Measurements from ENCODE around the gene CFAP58.

The CFAP58 gene

DNA sequence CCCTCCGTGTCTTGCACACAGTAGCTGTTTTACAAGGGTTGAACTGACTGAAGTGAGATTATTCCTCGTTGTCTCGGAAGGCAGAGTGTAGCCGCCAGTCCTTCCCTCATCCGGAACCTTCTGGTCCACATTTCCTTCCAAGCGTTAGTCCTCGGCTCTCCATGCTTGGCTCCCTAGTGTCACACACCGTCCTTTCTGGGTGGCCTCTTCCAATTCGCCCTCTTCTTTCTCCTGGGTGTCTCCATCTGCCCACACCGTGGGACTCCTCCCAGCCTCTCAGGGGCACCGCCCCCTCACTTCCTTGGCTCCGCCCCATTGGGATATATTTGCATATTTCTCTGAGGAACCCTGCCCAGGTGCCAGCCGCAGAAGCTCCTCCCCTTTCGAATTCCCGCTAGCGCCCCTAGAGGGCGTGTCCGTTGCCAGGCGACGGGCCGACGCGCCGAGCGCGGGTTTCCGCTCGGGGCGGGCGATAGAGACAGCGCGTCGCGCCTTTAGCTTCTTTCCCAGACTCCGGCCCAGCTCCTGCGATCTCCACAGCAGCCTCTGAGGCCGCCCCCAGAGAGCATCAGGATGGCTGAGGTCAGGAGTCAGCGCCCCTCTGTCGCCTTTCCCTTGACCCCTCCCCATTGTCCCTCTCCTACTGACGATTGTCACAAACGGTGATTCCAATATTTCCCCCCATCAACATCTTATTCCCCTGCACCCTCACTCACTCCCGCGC lies at the start of gene CFAP58:
Gene CFAP58 (plus strand): TSS at position 509 of the 724 bp plus-strand sequence. CDS start 65 bp downstream, at position 574.
- ChIA-PET POLR2A (ENCODE audit: low non-redundant PET) (interaction anchor here (0.6 to 0.7 kb wide), 2 partner anchors 15 to 79 kb away, joined by 3 read pairs; partner anchors contain the start of gene ITPRIP), CTCF (interaction anchor here (0.5 to 5.6 kb wide), 17 partner anchors 11 to 540 kb away, joined by 3 to 50 read pairs (median 4); no protein-coding TSS in a partner anchor)
- TF ChIP-seq, protein P1, sequence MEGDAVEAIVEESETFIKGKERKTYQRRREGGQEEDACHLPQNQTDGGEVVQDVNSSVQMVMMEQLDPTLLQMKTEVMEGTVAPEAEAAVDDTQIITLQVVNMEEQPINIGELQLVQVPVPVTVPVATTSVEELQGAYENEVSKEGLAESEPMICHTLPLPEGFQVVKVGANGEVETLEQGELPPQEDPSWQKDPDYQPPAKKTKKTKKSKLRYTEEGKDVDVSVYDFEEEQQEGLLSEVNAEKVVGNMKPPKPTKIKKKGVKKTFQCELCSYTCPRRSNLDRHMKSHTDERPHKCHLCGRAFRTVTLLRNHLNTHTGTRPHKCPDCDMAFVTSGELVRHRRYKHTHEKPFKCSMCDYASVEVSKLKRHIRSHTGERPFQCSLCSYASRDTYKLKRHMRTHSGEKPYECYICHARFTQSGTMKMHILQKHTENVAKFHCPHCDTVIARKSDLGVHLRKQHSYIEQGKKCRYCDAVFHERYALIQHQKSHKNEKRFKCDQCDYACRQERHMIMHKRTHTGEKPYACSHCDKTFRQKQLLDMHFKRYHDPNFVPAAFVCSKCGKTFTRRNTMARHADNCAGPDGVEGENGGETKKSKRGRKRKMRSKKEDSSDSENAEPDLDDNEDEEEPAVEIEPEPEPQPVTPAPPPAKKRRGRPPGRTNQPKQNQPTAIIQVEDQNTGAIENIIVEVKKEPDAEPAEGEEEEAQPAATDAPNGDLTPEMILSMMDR (conservative IDR thresholded peaks at IDR 0.05; ENCODE audit: low read depth): peak; percentile 71

DNA sequence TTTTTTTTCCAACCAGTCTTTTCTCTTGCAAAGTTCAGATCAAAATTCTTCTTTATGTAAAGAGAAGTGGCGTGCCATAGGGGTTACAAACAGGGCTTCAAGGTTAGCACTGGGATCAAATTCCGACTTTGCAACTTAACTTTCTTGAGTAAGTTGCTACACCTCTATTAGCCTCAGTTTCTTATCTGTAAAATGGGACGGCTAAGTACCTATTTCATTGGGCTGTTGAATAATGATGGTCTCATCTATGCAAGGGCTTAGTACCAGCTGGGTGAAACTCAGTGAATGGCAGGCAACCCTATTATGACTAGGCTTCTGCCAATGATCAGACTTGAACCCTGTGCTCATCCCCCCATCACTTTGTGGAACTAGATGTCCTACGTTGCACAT lies 49.3 kb upstream of the CFAP58 start:
- ChIA-PET CTCF (interaction anchor here (0.9 to 5.7 kb wide), 4 partner anchors 12 to 49 kb away, joined by 4 to 42 read pairs (median 22); partner anchors contain the start of gene CFAP58), POLR2A (ENCODE audit: low non-redundant PET) (no interaction called here)
- H3K27ac ChIP-seq: no peak overlapping the region
- TF ChIP-seq, protein P1 (conservative IDR thresholded peaks at IDR 0.05; ENCODE audit: low read depth): no peak
- no peak for DNase-seq (ENCODE audit: low spot score)

More for the DNA sequence above, at the start of gene CFAP58:
- peak; percentile 98 for DNase-seq (ENCODE audit: low spot score)
- peak within 1 kb of the TSS; percentile 47 for H3K27ac ChIP-seq

DNA sequence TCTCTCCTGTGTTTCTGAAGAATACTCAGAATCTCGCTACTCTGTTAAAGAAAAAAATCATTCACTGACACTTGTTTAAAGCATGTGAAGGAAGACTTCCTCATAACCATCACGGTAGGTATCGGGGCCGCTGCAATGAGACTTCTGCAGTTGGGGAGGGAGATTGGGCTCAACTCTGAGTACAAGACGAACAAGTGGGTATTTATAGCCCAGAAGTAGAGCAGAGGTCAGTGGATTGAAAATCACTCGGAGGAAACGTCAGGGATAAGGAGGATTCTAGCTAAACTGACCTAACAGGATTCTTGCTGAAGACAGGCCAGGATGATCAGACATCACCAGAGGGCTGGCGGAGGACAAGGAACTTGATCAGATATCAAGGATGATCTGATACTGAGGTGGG lies 48.7 kb upstream of the CFAP58 start:
- H3K27ac ChIP-seq: no peak overlapping the region; the same call in 1 of the 2 replicates
- ChIA-PET POLR2A (ENCODE audit: low non-redundant PET) (no interaction called here), CTCF (interaction anchor here (0.6 to 5.7 kb wide), 12 partner anchors 12 to 52 kb away, joined by 3 to 42 read pairs (median 6); partner anchors contain the start of genes CFAP58 and ITPRIP)
- DNase-seq (ENCODE audit: low spot score): no peak
- TF ChIP-seq, protein P1 (conservative IDR thresholded peaks at IDR 0.05; ENCODE audit: low read depth): no peak

GRCh38 chr10:104306897-104307296 lies 46.7 kb upstream of the CFAP58 start:
- POLR2A ChIA-PET (ENCODE audit: low non-redundant PET): interaction anchor here (0.6 to 0.9 kb wide), 3 partner anchors 8 to 235 kb away, joined by 3 to 4 read pairs (median 4); no protein-coding TSS in a partner anchor
- DNase-seq (ENCODE audit: low spot score): no peak
- CTCF ChIA-PET: interaction anchor here (0.9 to 5.7 kb wide), 8 partner anchors 10 to 119 kb away, joined by 3 to 42 read pairs (median 10); partner anchors contain the start of genes CFAP58 and ITPRIP
- H3K27ac ChIP-seq: peak overlapping the region; percentile 61
- TF ChIP-seq, protein P1 (conservative IDR thresholded peaks at IDR 0.05; ENCODE audit: low read depth): no peak

GRCh38 chr10:104307576-104308438 lies 45.8 kb upstream of the CFAP58 start:
- no peak for DNase-seq (ENCODE audit: low spot score)
- TF ChIP-seq, protein P1 (conservative IDR thresholded peaks at IDR 0.05; ENCODE audit: low read depth): no peak
- POLR2A ChIA-PET (ENCODE audit: low non-redundant PET): interaction anchor here (0.9 kb wide), 1 partner anchor 9 kb away, joined by 4 read pairs; no protein-coding TSS in a partner anchor
- CTCF ChIA-PET: interaction anchor here (0.8 to 5.7 kb wide), 6 partner anchors 10 to 46 kb away, joined by 3 to 42 read pairs (median 12); partner anchors contain the start of genes CFAP58 and ITPRIP
- peak overlapping the region; percentile 61 for H3K27ac ChIP-seq

Measured in RWPE1 (cell line).